Endometrium (tissue), 2 donors: ENCODE data around the gene PPP1R14C.
"Not testable (repeated sequence)": the region's sequence is repeated elsewhere in the genome, so short reads cannot be mapped to it uniquely, and the experiment has no call there.

Source experiments
- FAIRE-seq: peaks from 2 replicates; lab custom pipeline; 2012; peaks lifted over from hg19 to GRCh38; lab: Jason Lieb, UNC
- donor health status: control.
- donor health status: control.

PPP1R14C gene

GRCh38 chr6:150169181-150169580 is 26.3 kb downstream of the PPP1R14C start:
- no peak for FAIRE-seq

GRCh38 chr6:150169609-150170008 is 26.8 kb downstream of the PPP1R14C start:
- FAIRE-seq = no peak

GRCh38 chr6:150172929-150173328 is 30.1 kb downstream of the PPP1R14C start:
- FAIRE-seq = no peak

- FAIRE-seq = no peak
Observed at GRCh38 chr6:150175586-150176151, 32.8 kb downstream of the PPP1R14C start.

- no peak for FAIRE-seq
Observed at GRCh38 chr6:150176152-150176551, 33.3 kb downstream of the PPP1R14C start.

- no peak for FAIRE-seq
Observed at GRCh38 chr6:150176659-150177058, 33.8 kb downstream of the PPP1R14C start.

- no peak for FAIRE-seq
Observed at GRCh38 chr6:150177259-150177951, 34.6 kb downstream of the PPP1R14C start.

- no peak for FAIRE-seq
Observed at GRCh38 chr6:150177952-150178520, 35.2 kb downstream of the PPP1R14C start.

- no peak for FAIRE-seq
Observed at GRCh38 chr6:150179030-150179429, 36.2 kb downstream of the PPP1R14C start.

GRCh38 chr6:150179907-150180424 is 37.1 kb downstream of the PPP1R14C start:
- not testable (repeated sequence) for FAIRE-seq

GRCh38 chr6:150180517-150180916 is 37.7 kb downstream of the PPP1R14C start:
- FAIRE-seq = no peak

GRCh38 chr6:150182460-150183078 is 39.7 kb downstream of the PPP1R14C start:
- no peak for FAIRE-seq

GRCh38 chr6:150183105-150183504 is 40.3 kb downstream of the PPP1R14C start:
- no peak for FAIRE-seq

- no peak for FAIRE-seq
Observed at GRCh38 chr6:150183966-150184365, 41.1 kb downstream of the PPP1R14C start.

GRCh38 chr6:150184850-150185731 is 42.2 kb downstream of the PPP1R14C start:
- FAIRE-seq = no peak

- no peak for FAIRE-seq
Observed at GRCh38 chr6:150185732-150186117, 42.9 kb downstream of the PPP1R14C start.

GRCh38 chr6:150186129-150186898 is 43.5 kb downstream of the PPP1R14C start:
- FAIRE-seq = no peak

GRCh38 chr6:150187433-150187832 is 44.6 kb downstream of the PPP1R14C start:
- FAIRE-seq = not testable (repeated sequence)

GRCh38 chr6:150189122-150189521 is 46.3 kb downstream of the PPP1R14C start:
- FAIRE-seq = no peak

- no peak for FAIRE-seq
Observed at GRCh38 chr6:150191809-150192208, 49.0 kb downstream of the PPP1R14C start.

- no peak for FAIRE-seq
Observed at GRCh38 chr6:150194195-150194594, 51.4 kb downstream of the PPP1R14C start.
